ENCODE results near the gene GKN2.

- TF ChIP-seq POLR2A (IDR thresholded peaks at IDR 0.05) (no peak), CTCF (IDR thresholded peaks at IDR 0.05) (no peak)
Measured at GRCh38 chr2:68931799-68932198, 20.9 kb downstream of the GKN2 start.

Data from heart left ventricle (tissue), 13 donors.